Activated naive CD4-positive, alpha-beta T cell treated with anti-CD3 and anti-CD28 coated beads for 36 hours (primary cell): ENCODE measurements around the gene REEP5. TPM values are rescaled to one million over a fixed set of nuclear protein-coding genes. Genes with fewer than 3 reads are reported as not detected.

ENCODE experiments used
- CTCF ChIA-PET: fragments of 350-600 bp; sonication (Branson Sonifier 250); formaldehyde crosslinking; loops from one replicate; lab custom pipeline; 2021; ENCODE audit warnings: antibody characterized with exemption; lab: Charles Lee
- DNase-seq: peaks from one replicate; pipeline ENCODE4 v3.0.0-alpha.2; 2020
- H3K27ac Mint-ChIP-seq: one replicate; pipeline ENCODE4 v1.8.0; 2021; ENCODE audit warnings: mild to moderate bottlenecking, mixed read lengths
- H3K27me3 Mint-ChIP-seq: one replicate; pipeline ENCODE4 v1.8.0; 2021; ENCODE audit warnings: low read depth, mixed read lengths
- H3K36me3 Mint-ChIP-seq: one replicate; pipeline ENCODE4 v1.8.0; 2021; ENCODE audit warnings: low read depth, mixed read lengths
- H3K4me1 Mint-ChIP-seq: one replicate; pipeline ENCODE4 v1.8.0; 2021; ENCODE audit warnings: low read depth, mixed read lengths
- H3K4me3 Mint-ChIP-seq: one replicate; pipeline ENCODE4 v1.8.0; 2021; ENCODE audit warnings: mild to moderate bottlenecking, moderate library complexity, mixed read lengths
- H3K9me3 Mint-ChIP-seq: one replicate; pipeline ENCODE4 v1.8.0; 2021; ENCODE audit warnings: mixed read lengths
- intact Hi-C: fragments of 100-400 bp; cut with micrococcal nuclease; formaldehyde crosslinking; loops from one replicate; pipeline ENCODE4 v1.15.1; 2023
- total RNA-seq, 2 experiments: library from RNA; stranded (reverse); gene quantifications; one replicate each; pipeline ENCODE4 v1.2.3, GENCODE V29; 2021

Gene REEP5
- total RNA-seq, 2 experiments from 2014 or later, result 18.3 to 18.8 TPM

DNA sequence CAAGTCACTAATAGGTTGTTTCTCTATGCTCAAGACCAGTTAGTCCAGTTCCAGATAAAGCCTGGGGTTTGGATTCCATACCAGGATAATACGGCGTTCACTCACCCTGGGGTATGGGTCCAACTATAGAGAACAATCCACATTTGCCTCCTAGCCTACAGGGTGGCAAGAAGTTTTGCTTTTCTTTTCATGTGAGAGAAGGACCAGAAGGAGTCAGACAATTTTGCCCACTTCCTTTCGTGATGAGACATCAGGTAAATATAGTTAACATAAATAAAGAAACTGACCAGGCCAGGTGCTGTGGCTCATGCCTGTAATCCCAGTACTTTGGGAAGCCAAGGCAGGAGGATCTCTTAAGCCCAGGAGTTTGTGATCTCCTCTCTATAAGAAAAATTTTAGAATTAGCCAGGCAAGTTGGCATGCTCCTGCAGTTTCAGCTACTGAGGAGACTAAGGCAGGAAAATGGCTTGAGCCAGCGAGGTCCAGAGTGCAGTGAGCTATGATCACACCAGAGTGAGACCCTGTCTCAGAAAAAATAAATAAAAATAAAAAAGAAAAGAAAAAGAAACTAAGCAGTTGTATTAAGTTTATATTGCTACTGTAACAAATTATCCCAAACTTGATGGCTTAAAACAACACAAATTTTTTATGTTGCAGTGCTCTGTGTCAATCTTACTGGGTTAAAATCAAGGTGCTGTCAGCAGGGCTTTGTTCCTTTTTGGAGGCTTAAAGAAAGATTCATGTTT lies 7.5 kb upstream of the REEP5 start:
- Mint-ChIP-seq H3K4me1 (peaks cover 38% of the 10 kb centered on the region), H3K27me3 (no peaks in the 10 kb centered on the region), H3K4me3 (no peak overlapping the region), H3K36me3 (no peaks in the 10 kb centered on the region), H3K27ac (no peak overlapping the region), H3K9me3 (peaks cover 2% of the 10 kb centered on the region)
- CTCF ChIA-PET, result interaction anchor here (0.6 kb wide), 1 partner anchor 68 kb away, joined by 3 read pairs; the partner anchor contains the start of gene SRP19
- no peak for DNase-seq
- intact Hi-C loops, result loop anchor here (1.0 to 10.0 kb wide), 2 partner anchors 34 to 515 kb away; partner anchors contain the start of gene EPB41L4A

- intact Hi-C loops, result loop anchor here (2.0 to 10.0 kb wide), 5 partner anchors 53 to 762 kb away; partner anchors contain the start of genes DCP2 and EPB41L4A
- no peaks in the 10 kb centered on the region for H3K9me3 Mint-ChIP-seq
- H3K4me1 Mint-ChIP-seq, result peaks cover 42% of the 10 kb centered on the region
- no peak overlapping the region for H3K27ac Mint-ChIP-seq
- no peak for DNase-seq
- no peak overlapping the region for H3K4me3 Mint-ChIP-seq
- CTCF ChIA-PET, result interaction anchor here (0.6 to 2.4 kb wide), 4 partner anchors 10 to 232 kb away, joined by 3 to 11 read pairs (median 4); no protein-coding TSS in a partner anchor
- no peaks in the 10 kb centered on the region for H3K27me3 Mint-ChIP-seq
- peaks cover 4% of the 10 kb centered on the region for H3K36me3 Mint-ChIP-seq
These were observed 2.0 kb upstream of the REEP5 start for GRCh38 chr5:112923988-112924387.

DNA sequence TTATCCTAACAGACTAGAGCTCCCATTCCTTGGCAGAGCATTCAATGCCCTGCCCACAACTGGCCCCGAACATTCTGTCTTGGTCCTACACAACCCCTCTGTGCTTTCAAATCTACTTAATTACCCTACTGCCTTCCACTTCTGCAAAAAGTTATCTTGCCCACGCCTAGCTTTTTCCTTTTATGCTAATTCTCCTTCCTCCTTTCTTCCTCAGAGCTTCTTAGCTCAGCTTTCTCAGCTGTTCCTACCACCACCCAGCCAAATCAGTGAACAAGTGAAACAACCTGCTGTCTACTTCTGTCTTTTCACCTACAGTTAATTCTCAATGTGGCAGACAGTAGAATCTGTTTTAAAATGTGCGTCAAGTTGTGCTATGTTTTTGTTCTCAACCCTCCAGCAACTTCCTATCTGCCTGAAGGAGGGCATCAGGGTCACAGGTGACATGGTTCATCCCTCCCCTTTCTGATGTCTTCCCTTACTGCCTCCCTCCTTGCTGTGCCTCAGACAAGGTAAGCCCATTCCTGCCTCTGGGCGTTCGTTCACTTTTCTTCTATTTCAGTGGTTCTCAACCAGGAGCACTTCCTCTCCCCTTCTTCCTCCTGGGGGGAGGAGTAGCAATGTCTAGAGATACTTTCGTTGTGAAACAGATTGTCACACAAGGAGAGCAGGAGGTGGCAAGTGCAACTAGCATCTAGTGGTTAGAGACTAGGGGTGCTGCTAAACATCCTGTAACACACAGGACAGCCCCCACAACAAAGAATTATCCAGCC lies 1.3 kb upstream of the REEP5 start:
- peak overlapping the region; percentile 25 for H3K27ac Mint-ChIP-seq
- H3K27me3 Mint-ChIP-seq, result no peaks in the 10 kb centered on the region
- no peaks in the 10 kb centered on the region for H3K9me3 Mint-ChIP-seq
- intact Hi-C loops, result loop anchor here (2.0 to 10.0 kb wide), 5 partner anchors 53 to 761 kb away; partner anchors contain the start of genes DCP2 and EPB41L4A
- DNase-seq, result peak; percentile 25
- CTCF ChIA-PET, result interaction anchor here (0.6 to 6.0 kb wide), 10 partner anchors 11 to 231 kb away, joined by 3 to 27 read pairs (median 4); no protein-coding TSS in a partner anchor
- H3K36me3 Mint-ChIP-seq, result peaks cover 8% of the 10 kb centered on the region
- H3K4me3 Mint-ChIP-seq, result peak overlapping the region; percentile 90
- peaks cover 41% of the 10 kb centered on the region for H3K4me1 Mint-ChIP-seq

- H3K27ac Mint-ChIP-seq, result no peak overlapping the region
- intact Hi-C loops, result loop anchor here (2.0 to 10.0 kb wide), 5 partner anchors 42 to 759 kb away; partner anchors contain the start of gene EPB41L4A
- CTCF ChIA-PET, result interaction anchor here (0.6 to 6.0 kb wide), 14 partner anchors 10 to 394 kb away, joined by 3 to 27 read pairs (median 3); partner anchors contain the start of gene SRP19
These were observed 798 bp downstream of the REEP5 start for GRCh38 chr5:112921026-112921832.

GRCh38 chr5:112919972-112920371 lies 2.1 kb downstream of the REEP5 start:
- Mint-ChIP-seq H3K4me3 (peak overlapping the region; percentile 10), H3K27ac (no peak overlapping the region), H3K9me3 (no peaks in the 10 kb centered on the region), H3K4me1 (peaks cover 60% of the 10 kb centered on the region), H3K36me3 (peaks cover 21% of the 10 kb centered on the region), H3K27me3 (no peaks in the 10 kb centered on the region)
- DNase-seq, result no peak
- CTCF ChIA-PET, result interaction anchor here (1.6 to 6.0 kb wide), 2 partner anchors 44 to 47 kb away, joined by 3 to 27 read pairs; no protein-coding TSS in a partner anchor
- intact Hi-C loops, result loop anchor here (2.0 to 10.0 kb wide), 5 partner anchors 41 to 758 kb away; partner anchors contain the start of gene EPB41L4A

More at GRCh38 chr5:112921026-112921832, 798 bp downstream of the REEP5 start:
- Mint-ChIP-seq H3K36me3 (peaks cover 20% of the 10 kb centered on the region), H3K4me1 (peaks cover 54% of the 10 kb centered on the region), H3K27me3 (no peaks in the 10 kb centered on the region), H3K4me3 (peak overlapping the region; percentile 90), H3K9me3 (no peaks in the 10 kb centered on the region)
- peak; percentile 64 for DNase-seq

DNA sequence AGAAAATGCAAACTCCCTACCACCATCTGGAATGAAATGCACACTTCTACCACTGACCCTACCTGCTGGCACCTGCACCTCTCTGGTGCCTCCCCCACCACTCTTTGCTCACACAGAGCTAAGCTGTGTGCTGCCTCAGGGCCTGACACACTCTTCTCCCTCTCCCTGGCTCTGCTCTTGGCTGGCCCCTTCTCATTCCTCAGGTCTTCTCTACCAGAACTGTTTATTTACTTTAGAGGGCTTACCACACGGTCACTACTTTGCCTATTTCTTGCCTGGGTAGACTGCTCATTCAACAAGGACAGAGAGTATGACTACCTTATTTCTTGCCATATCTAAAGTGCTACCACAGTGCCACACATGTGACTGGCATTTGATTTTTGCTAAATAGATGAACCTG lies 3.3 kb downstream of the REEP5 start:
- Mint-ChIP-seq H3K36me3 (peaks cover 24% of the 10 kb centered on the region), H3K27ac (no peak overlapping the region), H3K9me3 (no peaks in the 10 kb centered on the region), H3K4me1 (peaks cover 59% of the 10 kb centered on the region), H3K27me3 (no peaks in the 10 kb centered on the region), H3K4me3 (no peak overlapping the region)
- no peak for DNase-seq
- intact Hi-C loops, result no loop called here
- CTCF ChIA-PET, result interaction anchor here (6.0 kb wide), 1 partner anchor 48 kb away, joined by 27 read pairs; no protein-coding TSS in a partner anchor

DNA sequence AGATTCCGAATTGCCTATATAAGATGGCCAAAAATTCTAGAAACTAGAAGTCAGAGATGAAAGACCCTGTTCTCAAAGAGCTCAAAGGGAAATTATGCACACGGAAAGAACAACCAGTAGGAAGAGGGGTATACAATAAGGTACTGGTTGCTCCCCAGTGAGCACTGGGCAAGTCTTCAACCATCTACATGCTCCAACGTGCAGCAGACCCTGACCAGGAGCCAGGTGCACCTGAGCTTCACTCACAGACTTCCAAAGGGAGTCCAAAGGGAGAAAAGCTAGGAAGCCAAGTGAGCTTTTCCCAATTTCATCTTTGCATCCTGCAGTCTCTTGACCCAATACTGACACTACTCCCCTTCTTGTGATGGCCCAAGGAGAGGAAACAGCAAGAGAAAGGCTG lies 3.9 kb downstream of the REEP5 start:
- Mint-ChIP-seq H3K36me3 (peaks cover 25% of the 10 kb centered on the region), H3K4me3 (no peak overlapping the region), H3K27ac (no peak overlapping the region), H3K27me3 (no peaks in the 10 kb centered on the region), H3K4me1 (peaks cover 56% of the 10 kb centered on the region), H3K9me3 (no peaks in the 10 kb centered on the region)
- CTCF ChIA-PET, result interaction anchor here (6.0 kb wide), 1 partner anchor 48 kb away, joined by 27 read pairs; no protein-coding TSS in a partner anchor
- intact Hi-C loops, result no loop called here
- DNase-seq, result no peak

- intact Hi-C loops, result no loop called here
- Mint-ChIP-seq H3K27ac (no peak overlapping the region), H3K36me3 (peaks cover 29% of the 10 kb centered on the region), H3K4me3 (no peak overlapping the region), H3K27me3 (no peaks in the 10 kb centered on the region), H3K9me3 (no peaks in the 10 kb centered on the region), H3K4me1 (peaks cover 56% of the 10 kb centered on the region)
- peak; percentile 39 for DNase-seq
- CTCF ChIA-PET, result interaction anchor here (6.0 kb wide), 1 partner anchor 49 kb away, joined by 27 read pairs; no protein-coding TSS in a partner anchor
These were observed 4.5 kb downstream of the REEP5 start for GRCh38 chr5:112917453-112917995.

DNA sequence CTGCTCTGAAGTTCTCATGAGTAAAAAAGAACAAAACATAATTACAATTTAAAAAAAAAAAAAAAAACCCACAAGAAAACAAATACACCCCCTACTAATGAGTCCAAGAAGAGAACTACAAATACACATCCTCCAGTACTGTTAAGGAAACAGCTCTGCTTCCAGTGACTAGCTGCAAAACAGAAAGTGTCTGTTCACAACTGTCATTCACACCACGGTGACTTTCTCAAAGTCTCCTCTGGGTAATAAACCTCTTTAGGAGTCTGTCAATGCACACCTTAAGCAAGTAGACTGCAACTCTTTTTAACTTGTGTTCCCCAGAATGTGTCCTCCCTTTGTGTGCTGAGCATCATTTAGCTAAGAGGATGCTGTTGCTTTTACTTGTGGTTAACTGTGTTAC lies 6.2 kb downstream of the REEP5 start:
- no peak overlapping the region for H3K27ac Mint-ChIP-seq

GRCh38 chr5:112914584-112914983 lies 7.4 kb downstream of the REEP5 start:
- Mint-ChIP-seq H3K36me3 (peaks cover 27% of the 10 kb centered on the region), H3K27me3 (no peaks in the 10 kb centered on the region), H3K4me1 (peaks cover 49% of the 10 kb centered on the region), H3K9me3 (no peaks in the 10 kb centered on the region), H3K27ac (no peak overlapping the region), H3K4me3 (no peak overlapping the region)
- intact Hi-C loops, result no loop called here
- DNase-seq, result no peak
- CTCF ChIA-PET, result interaction anchor here (1.5 kb wide), 1 partner anchor 14 kb away, joined by 4 read pairs; no protein-coding TSS in a partner anchor

More for the DNA sequence above, 6.2 kb downstream of the REEP5 start:
- CTCF ChIA-PET, result interaction anchor here (0.6 to 1.5 kb wide), 5 partner anchors 12 to 609 kb away, joined by 3 to 8 read pairs (median 3); no protein-coding TSS in a partner anchor
- Mint-ChIP-seq H3K27me3 (no peaks in the 10 kb centered on the region), H3K9me3 (no peaks in the 10 kb centered on the region), H3K4me1 (peaks cover 58% of the 10 kb centered on the region), H3K36me3 (peaks cover 31% of the 10 kb centered on the region), H3K4me3 (no peak overlapping the region)
- peak; percentile 16 for DNase-seq
- intact Hi-C loops, result no loop called here

DNA sequence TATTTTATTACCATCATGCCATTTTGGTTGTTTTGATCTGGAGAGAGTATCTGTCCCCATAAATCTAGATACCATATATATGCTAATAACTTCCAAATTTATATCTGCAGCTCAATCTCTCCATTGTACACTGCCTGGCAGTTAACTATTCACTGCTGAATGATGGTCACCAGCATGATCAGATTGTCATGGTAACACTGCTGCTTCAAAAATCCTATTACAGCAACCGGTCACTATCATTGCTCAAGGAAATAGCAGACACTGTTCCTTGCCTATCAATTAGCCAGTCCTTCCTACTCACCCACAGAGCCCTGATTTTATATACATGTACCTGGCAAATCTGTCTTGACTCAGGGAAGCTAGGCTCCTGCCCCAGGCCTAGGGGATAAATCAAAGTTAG lies 11.5 kb downstream of the REEP5 start:
- peaks cover 12% of the 10 kb centered on the region for H3K36me3 Mint-ChIP-seq
- CTCF ChIA-PET, result no interaction called here

More for the DNA sequence above, 11.5 kb downstream of the REEP5 start:
- Mint-ChIP-seq H3K4me3 (no peak overlapping the region), H3K4me1 (peaks cover 21% of the 10 kb centered on the region), H3K9me3 (no peaks in the 10 kb centered on the region), H3K27ac (no peak overlapping the region), H3K27me3 (no peaks in the 10 kb centered on the region)
- intact Hi-C loops, result no loop called here
- no peak for DNase-seq
